Trophoblast cell (in vitro differentiated cells and primary cell): ENCODE measurements around the gene PRUNE2.

Experiments used
- DNase-seq, 2 donors: peaks; one replicate each; pipeline ENCODE4 v3.0.0-alpha.2; 2016
- H2AFZ ChIP-seq: 2 replicates; pipeline ENCODE4 v1.6.1; 2013; ENCODE audit warnings: low read length, moderate library complexity, mild to moderate bottlenecking; ENCODE audit not compliant: insufficient read depth, poor library complexity
- H2AK5ac ChIP-seq: 2 replicates; pipeline ENCODE4 v1.6.1; 2013; ENCODE audit warnings: mild to moderate bottlenecking, low read length
- H2BK120ac ChIP-seq: 2 replicates; pipeline ENCODE4 v1.6.1; 2013; ENCODE audit warnings: low read length, mild to moderate bottlenecking, moderate library complexity; ENCODE audit not compliant: insufficient read depth, poor library complexity
- H2BK12ac ChIP-seq: 2 replicates; pipeline ENCODE4 v1.6.1; 2013; ENCODE audit warnings: mild to moderate bottlenecking, low read length, moderate library complexity
- H2BK5ac ChIP-seq: 2 replicates; pipeline ENCODE4 v1.6.1; 2013; ENCODE audit warnings: low read length, low read depth, moderate library complexity, mild to moderate bottlenecking; ENCODE audit not compliant: poor library complexity
- H3K14ac ChIP-seq: 2 replicates; pipeline ENCODE4 v1.6.1; 2013; ENCODE audit warnings: mild to moderate bottlenecking, low read length
- H3K18ac ChIP-seq: 2 replicates; pipeline ENCODE4 v1.6.1; 2013; ENCODE audit warnings: mild to moderate bottlenecking, low read length
- H3K23ac ChIP-seq: 2 replicates; pipeline ENCODE4 v1.6.1; 2013; ENCODE audit warnings: low read length
- H3K27ac ChIP-seq: 2 replicates; pipeline ENCODE4 v1.5.1; 2013; ENCODE audit warnings: low read depth, mild to moderate bottlenecking, inconsistent platforms, low read length, moderate library complexity
- H3K27me3 ChIP-seq: 2 replicates; pipeline ENCODE4 v1.6.1; 2013; ENCODE audit warnings: inconsistent platforms, mild to moderate bottlenecking, low read length, moderate library complexity; ENCODE audit not compliant: insufficient read depth
- H3K36me3 ChIP-seq, 2 experiments: 1 replicate in 1 of 2; 2 replicates in 1 of 2; pipeline ENCODE4 v1.6.1; 2013; ENCODE audit warnings: low read length in 2 of 2, mild to moderate bottlenecking in 2 of 2, moderate library complexity in 1 of 2; ENCODE audit not compliant: insufficient read depth in 2 of 2, control insufficient read depth in 1 of 2
- H3K4ac ChIP-seq: 2 replicates; pipeline ENCODE4 v1.6.1; 2013; ENCODE audit warnings: low read depth, mild to moderate bottlenecking, low read length, moderate library complexity
- H3K4me1 ChIP-seq, 2 experiments: 1 replicate in 1 of 2; 2 replicates in 1 of 2; pipeline ENCODE4 v1.6.1; 2013; ENCODE audit warnings: low read length in 2 of 2, mild to moderate bottlenecking in 2 of 2, moderate library complexity in 1 of 2; ENCODE audit not compliant: insufficient read depth in 2 of 2, control insufficient read depth in 1 of 2
- H3K4me2 ChIP-seq: 2 replicates; pipeline ENCODE4 v1.6.1; 2013; ENCODE audit warnings: inconsistent platforms, mild to moderate bottlenecking, low read length, moderate library complexity
- H3K4me3 ChIP-seq: 2 replicates; pipeline ENCODE4 v1.5.1; 2013; ENCODE audit warnings: mild to moderate bottlenecking, low read depth, low read length, inconsistent platforms
- H3K79me1 ChIP-seq: one replicate; pipeline ENCODE4 v1.6.1; 2013; ENCODE audit warnings: low read length
- H3K79me2 ChIP-seq: 2 replicates; pipeline ENCODE4 v1.6.1; 2013; ENCODE audit warnings: low read length, mild to moderate bottlenecking; ENCODE audit not compliant: control insufficient read depth, insufficient read depth, poor library complexity
- H3K9ac ChIP-seq: 2 replicates; pipeline ENCODE4 v1.6.1; 2013; ENCODE audit warnings: mild to moderate bottlenecking, low read length
- H3K9me3 ChIP-seq: 2 replicates; pipeline ENCODE4 v1.6.1; 2013; ENCODE audit warnings: low read depth, mild to moderate bottlenecking, control low read depth, inconsistent platforms, low read length; ENCODE audit not compliant: insufficient read depth
- H4K12ac ChIP-seq: 2 replicates; pipeline ENCODE4 v1.6.1; 2013; ENCODE audit warnings: low read depth, mild to moderate bottlenecking, low read length, moderate library complexity
- H4K8ac ChIP-seq: 2 replicates; pipeline ENCODE4 v1.6.1; 2013; ENCODE audit warnings: low read depth, mild to moderate bottlenecking, low read length, moderate library complexity
- H4K91ac ChIP-seq: one replicate; pipeline ENCODE4 v1.6.1; 2013; ENCODE audit warnings: low read depth, mild to moderate bottlenecking, low read length, moderate library complexity
- whole genome bisulfite sequencing: extraction: QIAGEN DNeasy Blood & Tissue Kit; methylation state at CpG from one replicate; pipeline ENCODE4 v1.1.7; 2013; ENCODE audit warnings: missing lambda C conversion rate; ENCODE audit not compliant: insufficient read length, insufficient coverage; ENCODE audit errors: extremely low coverage; 5-methylcytosine and 5-hydroxymethylcytosine counted together

PRUNE2 gene

GRCh38 chr9:76619640-76620039, 286.3 kb downstream of the PRUNE2 start:
- Histone ChIP-seq H3K4me2 (no peak overlapping the region), H3K27ac (no peak overlapping the region), H3K4ac (no peak overlapping the region), H2AK5ac (no peak overlapping the region), H2AFZ (no peak overlapping the region), H3K9me3 (no peaks in the 10 kb centered on the region), H2BK120ac (no peak overlapping the region), H3K23ac (no peak overlapping the region), H3K4me3 (no peak overlapping the region), H3K79me2 (no peaks in the 10 kb centered on the region), H3K18ac (no peak overlapping the region), H2BK5ac (no peak overlapping the region), H3K27me3 (no peaks in the 10 kb centered on the region), H3K4me1 (no peaks in the 10 kb centered on the region), H3K9ac (no peak overlapping the region), H2BK12ac (no peak overlapping the region), H3K14ac (no peak overlapping the region), H4K12ac (no peak overlapping the region), H3K79me1 (no peaks in the 10 kb centered on the region), H4K91ac (no peak overlapping the region), H3K36me3 (no peaks in the 10 kb centered on the region), H4K8ac (no peak overlapping the region)
- no CpG with 5 or more reads among the region's 2 CpGs for WGBS
- DNase-seq, result peak in 1 of 2 donors; percentile 70

DNA sequence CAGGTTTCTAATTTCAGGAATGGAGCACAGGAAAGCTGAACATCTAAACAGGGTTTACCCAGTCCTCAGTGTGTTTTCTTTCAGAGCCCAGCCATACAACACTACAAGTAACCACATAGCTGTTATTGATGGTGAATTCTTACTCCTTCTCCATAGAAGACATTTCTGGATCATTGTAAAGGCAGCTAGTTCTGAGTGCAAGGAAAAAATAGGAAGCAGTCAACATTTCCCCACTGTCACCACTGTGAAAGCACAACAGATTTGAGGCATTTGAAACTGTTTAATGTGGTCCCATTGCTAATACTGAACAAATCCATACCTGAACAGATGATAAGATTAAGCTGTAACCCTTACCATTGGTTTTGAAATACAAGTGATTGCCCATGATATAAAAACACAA, 286.7 kb downstream of the PRUNE2 start:
- H3K4me1 ChIP-seq, result no peaks in the 10 kb centered on the region
- no peak overlapping the region for H3K4ac ChIP-seq
- no peak overlapping the region for H3K27ac ChIP-seq
- no peak overlapping the region for H3K9ac ChIP-seq
- no peak overlapping the region for H3K14ac ChIP-seq
- no peaks in the 10 kb centered on the region for H3K27me3 ChIP-seq
- no peaks in the 10 kb centered on the region for H3K36me3 ChIP-seq
- no peak overlapping the region for H3K4me2 ChIP-seq
- no peak overlapping the region for H2AFZ ChIP-seq
- no peak overlapping the region for H4K8ac ChIP-seq
- H3K4me3 ChIP-seq, result no peak overlapping the region
- H2BK120ac ChIP-seq, result no peak overlapping the region
- H3K9me3 ChIP-seq, result no peaks in the 10 kb centered on the region
- H4K91ac ChIP-seq, result no peak overlapping the region
- DNase-seq, result peak in 1 of 2 donors; percentile 16
- H2BK12ac ChIP-seq, result no peak overlapping the region
- H2AK5ac ChIP-seq, result no peak overlapping the region
- no peak overlapping the region for H2BK5ac ChIP-seq
- H3K79me1 ChIP-seq, result no peaks in the 10 kb centered on the region
- H4K12ac ChIP-seq, result no peak overlapping the region
- H3K18ac ChIP-seq, result no peak overlapping the region
- no peaks in the 10 kb centered on the region for H3K79me2 ChIP-seq
- no peak overlapping the region for H3K23ac ChIP-seq

GRCh38 chr9:76618762-76619161, 287.2 kb downstream of the PRUNE2 start:
- H3K27me3 ChIP-seq, result no peaks in the 10 kb centered on the region
- H3K23ac ChIP-seq, result no peak overlapping the region
- H3K4me3 ChIP-seq, result no peak overlapping the region
- H4K91ac ChIP-seq, result no peak overlapping the region
- no peak overlapping the region for H3K27ac ChIP-seq
- no peaks in the 10 kb centered on the region for H3K36me3 ChIP-seq
- no peaks in the 10 kb centered on the region for H3K79me2 ChIP-seq
- no peak overlapping the region for H4K12ac ChIP-seq
- DNase-seq, result peak in 1 of 2 donors; percentile 60
- H2BK120ac ChIP-seq, result no peak overlapping the region
- H2AK5ac ChIP-seq, result no peak overlapping the region
- no peak overlapping the region for H3K9ac ChIP-seq
- H3K4me2 ChIP-seq, result no peak overlapping the region
- no peak overlapping the region for H3K4ac ChIP-seq
- no peak overlapping the region for H2BK5ac ChIP-seq
- no peaks in the 10 kb centered on the region for H3K9me3 ChIP-seq
- no peak overlapping the region for H2AFZ ChIP-seq
- H3K79me1 ChIP-seq, result no peaks in the 10 kb centered on the region
- H3K18ac ChIP-seq, result no peak overlapping the region
- no peak overlapping the region for H4K8ac ChIP-seq
- H2BK12ac ChIP-seq, result no peak overlapping the region
- no peaks in the 10 kb centered on the region for H3K4me1 ChIP-seq
- H3K14ac ChIP-seq, result no peak overlapping the region
- WGBS, result no CpG with 5 or more reads among the region's 4 CpGs

GRCh38 chr9:76617497-76618175, 288.3 kb downstream of the PRUNE2 start:
- H2BK12ac ChIP-seq, result no peak overlapping the region
- H3K4me1 ChIP-seq, result no peaks in the 10 kb centered on the region
- no peak overlapping the region for H3K14ac ChIP-seq
- no peak overlapping the region for H3K4ac ChIP-seq
- H3K9ac ChIP-seq, result no peak overlapping the region
- no peak overlapping the region for H4K91ac ChIP-seq
- H3K27me3 ChIP-seq, result no peaks in the 10 kb centered on the region
- H2BK5ac ChIP-seq, result no peak overlapping the region
- H2AFZ ChIP-seq, result no peak overlapping the region
- H3K4me3 ChIP-seq, result no peak overlapping the region
- H3K18ac ChIP-seq, result no peak overlapping the region
- no peak overlapping the region for H2AK5ac ChIP-seq
- no peak overlapping the region for H4K8ac ChIP-seq
- H2BK120ac ChIP-seq, result no peak overlapping the region
- no peak overlapping the region for H4K12ac ChIP-seq
- no peak for DNase-seq
- no CpG with 5 or more reads among the region's 3 CpGs for WGBS
- H3K9me3 ChIP-seq, result no peaks in the 10 kb centered on the region
- no peak overlapping the region for H3K23ac ChIP-seq
- no peaks in the 10 kb centered on the region for H3K79me1 ChIP-seq
- no peaks in the 10 kb centered on the region for H3K36me3 ChIP-seq
- H3K27ac ChIP-seq, result no peak overlapping the region
- H3K79me2 ChIP-seq, result no peaks in the 10 kb centered on the region
- H3K4me2 ChIP-seq, result no peak overlapping the region
